ENCODE results near the gene PACSIN3.

Gene PACSIN3

GRCh38 chr11:47154616-47155570, 31.3 kb downstream of the PACSIN3 start:
- Mint-ChIP-seq H3K4me1 (peaks cover 52% of the 10 kb centered on the region), H3K27ac (peak overlapping the region; percentile 81 to 96), H3K9me3 (no peaks in the 10 kb centered on the region), H3K4me3 (peak overlapping the region; percentile 71 to 77), H3K27me3 (no peaks in the 10 kb centered on the region)
- DNase-seq (peak in 1 of 2 donors; percentile 31), ATAC-seq (peak; percentile 82)

- Mint-ChIP-seq H3K27me3 (no peaks in the 10 kb centered on the region), H3K4me1 (peaks cover 49% of the 10 kb centered on the region), H3K27ac (peak overlapping the region in 1 of 2 donors; percentile 50), H3K4me3 (peak overlapping the region; percentile 13 to 52), H3K9me3 (no peaks in the 10 kb centered on the region)
- peak; percentile 37 to 51 for DNase-seq
- ATAC-seq: peak; percentile 57
Measured at GRCh38 chr11:47152953-47153950, 33.0 kb downstream of the PACSIN3 start.

- no peak for DNase-seq
- no peak overlapping the region for H3K27ac Mint-ChIP-seq
- no peaks in the 10 kb centered on the region for H3K27me3 Mint-ChIP-seq
- H3K4me1 Mint-ChIP-seq: peaks cover 44% of the 10 kb centered on the region
- ATAC-seq: no peak
- no peaks in the 10 kb centered on the region for H3K9me3 Mint-ChIP-seq
- no peak overlapping the region for H3K4me3 Mint-ChIP-seq
Measured at GRCh38 chr11:47152126-47152952, 33.9 kb downstream of the PACSIN3 start.

- no peak for ATAC-seq
- H3K4me1 Mint-ChIP-seq: peaks cover 27% of the 10 kb centered on the region
- no peak overlapping the region for H3K27ac Mint-ChIP-seq
- no peak overlapping the region for H3K4me3 Mint-ChIP-seq
- H3K27me3 Mint-ChIP-seq: no peaks in the 10 kb centered on the region
- DNase-seq: no peak
- H3K9me3 Mint-ChIP-seq: no peaks in the 10 kb centered on the region
Measured at GRCh38 chr11:47149782-47150181, 36.5 kb downstream of the PACSIN3 start.

GRCh38 chr11:47148903-47149531, 37.2 kb downstream of the PACSIN3 start:
- no peaks in the 10 kb centered on the region for H3K9me3 Mint-ChIP-seq
- ATAC-seq (no peak), DNase-seq (no peak)
- H3K4me3 Mint-ChIP-seq: no peak overlapping the region
- H3K27ac Mint-ChIP-seq: no peak overlapping the region
- no peaks in the 10 kb centered on the region for H3K27me3 Mint-ChIP-seq
- peaks cover 19% of the 10 kb centered on the region for H3K4me1 Mint-ChIP-seq

GRCh38 chr11:47148270-47148669, 38.0 kb downstream of the PACSIN3 start:
- DNase-seq: no peak
- Mint-ChIP-seq H3K27me3 (no peaks in the 10 kb centered on the region), H3K27ac (no peak overlapping the region), H3K4me1 (peaks cover 12% of the 10 kb centered on the region), H3K4me3 (no peak overlapping the region), H3K9me3 (no peaks in the 10 kb centered on the region)
- no peak for ATAC-seq

GRCh38 chr11:47147681-47148080, 38.6 kb downstream of the PACSIN3 start:
- DNase-seq (no peak), ATAC-seq (no peak)
- peaks cover 6% of the 10 kb centered on the region for H3K4me1 Mint-ChIP-seq
- H3K27me3 Mint-ChIP-seq: no peaks in the 10 kb centered on the region
- no peak overlapping the region for H3K4me3 Mint-ChIP-seq
- no peak overlapping the region for H3K27ac Mint-ChIP-seq
- no peaks in the 10 kb centered on the region for H3K9me3 Mint-ChIP-seq

- DNase-seq: no peak
- H3K27me3 Mint-ChIP-seq: no peaks in the 10 kb centered on the region
- ATAC-seq: no peak
- H3K4me1 Mint-ChIP-seq: peaks cover 2% of the 10 kb centered on the region
- no peaks in the 10 kb centered on the region for H3K9me3 Mint-ChIP-seq
- H3K4me3 Mint-ChIP-seq: no peak overlapping the region
- H3K27ac Mint-ChIP-seq: no peak overlapping the region
Measured at GRCh38 chr11:47147250-47147649, 39.0 kb downstream of the PACSIN3 start.

- H3K27ac Mint-ChIP-seq: peak overlapping the region in 1 of 2 donors; percentile 50
- H3K4me1 Mint-ChIP-seq: no peaks in the 10 kb centered on the region
- ATAC-seq (no peak), DNase-seq (no peak)
- no peaks in the 10 kb centered on the region for H3K9me3 Mint-ChIP-seq
- H3K4me3 Mint-ChIP-seq: no peak overlapping the region
- no peaks in the 10 kb centered on the region for H3K27me3 Mint-ChIP-seq
Measured at GRCh38 chr11:47144541-47144940, 41.7 kb downstream of the PACSIN3 start.

GRCh38 chr11:47143322-47143721, 42.9 kb downstream of the PACSIN3 start:
- DNase-seq (no peak), ATAC-seq (no peak)
- H3K4me1 Mint-ChIP-seq: no peaks in the 10 kb centered on the region
- no peaks in the 10 kb centered on the region for H3K9me3 Mint-ChIP-seq
- no peak overlapping the region for H3K4me3 Mint-ChIP-seq
- H3K27ac Mint-ChIP-seq: no peak overlapping the region
- H3K27me3 Mint-ChIP-seq: no peaks in the 10 kb centered on the region

GRCh38 chr11:47139878-47140277, 46.4 kb downstream of the PACSIN3 start:
- H3K4me3 Mint-ChIP-seq: no peak overlapping the region
- H3K27ac Mint-ChIP-seq: no peak overlapping the region
- H3K4me1 Mint-ChIP-seq: no peaks in the 10 kb centered on the region
- no peaks in the 10 kb centered on the region for H3K9me3 Mint-ChIP-seq
- no peak for ATAC-seq
- DNase-seq: no peak
- no peaks in the 10 kb centered on the region for H3K27me3 Mint-ChIP-seq

- no peaks in the 10 kb centered on the region for H3K9me3 Mint-ChIP-seq
- H3K27me3 Mint-ChIP-seq: no peaks in the 10 kb centered on the region
- H3K27ac Mint-ChIP-seq: peak overlapping the region in 1 of 2 donors; percentile 81
- no peak overlapping the region for H3K4me3 Mint-ChIP-seq
- no peaks in the 10 kb centered on the region for H3K4me1 Mint-ChIP-seq
- DNase-seq (no peak), ATAC-seq (no peak)
Measured at GRCh38 chr11:47137476-47137875, 48.8 kb downstream of the PACSIN3 start.

GRCh38 chr11:47136921-47137320, 49.3 kb downstream of the PACSIN3 start:
- no peak overlapping the region for H3K4me3 Mint-ChIP-seq
- ATAC-seq (no peak), DNase-seq (no peak)
- H3K9me3 Mint-ChIP-seq: no peaks in the 10 kb centered on the region
- no peak overlapping the region for H3K27ac Mint-ChIP-seq
- H3K27me3 Mint-ChIP-seq: no peaks in the 10 kb centered on the region
- no peaks in the 10 kb centered on the region for H3K4me1 Mint-ChIP-seq

- no peaks in the 10 kb centered on the region for H3K9me3 Mint-ChIP-seq
- H3K4me1 Mint-ChIP-seq: no peaks in the 10 kb centered on the region
- DNase-seq (no peak), ATAC-seq (no peak)
- peak overlapping the region in 1 of 2 donors; percentile 51 for H3K27ac Mint-ChIP-seq
- no peak overlapping the region for H3K4me3 Mint-ChIP-seq
- no peaks in the 10 kb centered on the region for H3K27me3 Mint-ChIP-seq
Measured at GRCh38 chr11:47136327-47136726, 49.9 kb downstream of the PACSIN3 start.

Measured in stimulated activated naive CD8-positive, alpha-beta T cell treated with anti-CD3 and anti-CD28 coated beads, Interleukin-15, amount 100 ng/mL, for 72 hours (primary cell).